Activated T-cell treated with anti-CD3 and anti-CD28 coated beads for 4 hours (primary cell): ENCODE results near the gene PPP1R14B.
A peak's percentile ranks its signal among the peaks of the same experiment; 100 is the strongest.

Experiments used
- DNase-seq: peaks from one replicate; pipeline ENCODE4 v3.0.0-alpha.2; 2020

The PPP1R14B gene

GRCh38 chr11:64245401-64245796, 1.3 kb downstream of the PPP1R14B start:
- DNase-seq = no peak

GRCh38 chr11:64244966-64245365, 1.8 kb downstream of the PPP1R14B start:
- no peak for DNase-seq

DNA sequence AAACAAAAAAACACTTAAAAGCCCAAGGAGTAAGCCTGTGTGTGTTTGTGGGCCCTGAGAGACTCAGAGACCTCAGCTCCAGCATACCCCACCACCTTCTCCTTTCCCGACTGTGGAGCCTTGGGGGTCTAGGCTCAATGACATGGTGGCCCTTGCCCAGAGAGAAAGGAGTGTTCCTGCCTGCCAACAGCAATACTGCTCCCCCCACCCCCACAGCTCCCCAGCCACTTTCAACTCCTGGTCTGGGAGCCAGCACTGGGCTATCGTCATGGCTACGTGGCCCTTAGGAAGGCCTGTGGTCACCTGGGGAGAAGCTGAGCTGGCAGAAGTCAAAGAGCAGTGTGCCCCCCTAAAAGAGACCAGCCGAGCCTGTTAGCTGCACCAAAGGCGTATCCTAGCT, 2.6 kb downstream of the PPP1R14B start:
- DNase-seq = no peak

DNA sequence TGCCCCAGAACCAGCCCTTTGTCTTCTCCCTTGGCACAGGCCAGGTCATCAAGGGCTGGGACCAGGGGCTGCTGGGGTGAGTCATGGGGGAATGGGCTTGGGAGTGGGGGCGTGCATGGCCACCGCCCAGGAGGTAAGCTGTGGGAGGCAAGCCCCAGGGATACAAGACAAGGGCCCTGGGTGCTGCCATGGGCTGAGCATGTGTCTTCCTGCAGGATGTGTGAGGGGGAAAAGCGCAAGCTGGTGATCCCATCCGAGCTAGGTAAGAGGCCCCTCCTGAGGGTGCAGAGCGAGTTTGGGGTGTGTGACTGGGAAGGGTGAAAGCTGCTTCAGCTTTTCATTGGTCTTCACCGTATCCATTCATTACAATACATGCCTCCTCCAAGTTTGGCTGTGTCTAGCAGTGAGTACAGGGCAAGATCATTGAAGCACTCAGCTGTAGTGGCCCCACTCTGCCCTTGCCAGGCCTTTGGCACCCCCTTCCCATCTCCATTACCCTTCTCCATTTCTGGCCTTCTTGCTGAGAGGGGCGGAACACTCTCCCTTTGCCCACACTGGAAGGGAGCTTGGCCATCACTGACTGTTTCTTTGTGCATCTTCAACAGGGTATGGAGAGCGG, 3.4 kb downstream of the PPP1R14B start:
- DNase-seq = no peak

DNA sequence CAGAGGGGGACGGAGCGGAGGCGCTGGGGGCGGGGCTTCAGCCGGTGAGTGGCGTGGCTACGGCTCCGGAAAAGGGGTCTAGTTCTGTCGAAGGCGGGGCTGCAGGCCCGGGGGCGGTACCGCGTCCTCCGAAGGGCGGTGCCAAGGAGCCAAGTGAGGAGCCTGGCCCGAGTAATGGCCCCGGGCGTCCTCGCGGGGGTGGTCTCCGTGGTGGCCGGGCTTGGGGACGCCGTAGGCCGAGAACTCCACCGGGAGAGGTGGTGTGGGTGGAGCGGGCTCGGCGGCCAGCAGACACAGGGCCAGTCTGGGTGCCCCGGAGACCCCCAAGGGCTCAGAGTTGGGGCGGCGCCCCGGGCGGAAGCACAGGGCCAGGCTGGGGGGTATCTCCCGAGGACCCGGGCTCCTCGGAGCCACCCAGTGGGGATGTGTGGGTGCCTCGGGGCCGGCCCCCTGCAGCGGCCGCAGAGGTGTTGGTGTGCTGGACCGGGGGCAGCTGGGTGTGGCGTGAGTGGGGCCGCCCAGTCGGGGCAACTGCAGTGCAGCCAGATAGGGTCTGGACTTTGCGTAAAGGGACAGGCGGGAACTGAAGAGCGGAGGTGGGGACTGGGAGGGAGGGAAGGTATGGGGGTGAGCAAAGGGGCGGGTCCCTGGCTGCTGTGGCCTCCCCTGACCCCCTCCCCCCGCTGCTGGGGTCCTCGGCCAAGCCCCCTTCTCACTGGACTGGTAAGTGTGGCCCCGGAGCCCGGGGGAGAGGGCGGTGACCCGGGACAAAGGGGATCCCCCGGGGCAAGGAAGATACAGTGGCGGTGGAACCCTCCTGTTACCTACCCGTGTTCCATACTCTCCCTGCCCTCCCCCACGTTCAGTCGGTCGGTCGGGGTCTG, 5.0 kb downstream of the PPP1R14B start:
- DNase-seq = no peak

- DNase-seq = peak; percentile 99
Observed at GRCh38 chr11:64241241-64241490, 5.6 kb downstream of the PPP1R14B start.

- DNase-seq = peak; percentile 96
Observed at GRCh38 chr11:64240435-64241240, 6.1 kb downstream of the PPP1R14B start, which contains the start of gene FKBP2. Gene FKBP2 (plus strand): TSS chr11:64241095. CDS start chr11:64242388, 1,293 bp downstream.

- DNase-seq = no peak
Observed at GRCh38 chr11:64239662-64240434, 6.9 kb downstream of the PPP1R14B start.

DNA sequence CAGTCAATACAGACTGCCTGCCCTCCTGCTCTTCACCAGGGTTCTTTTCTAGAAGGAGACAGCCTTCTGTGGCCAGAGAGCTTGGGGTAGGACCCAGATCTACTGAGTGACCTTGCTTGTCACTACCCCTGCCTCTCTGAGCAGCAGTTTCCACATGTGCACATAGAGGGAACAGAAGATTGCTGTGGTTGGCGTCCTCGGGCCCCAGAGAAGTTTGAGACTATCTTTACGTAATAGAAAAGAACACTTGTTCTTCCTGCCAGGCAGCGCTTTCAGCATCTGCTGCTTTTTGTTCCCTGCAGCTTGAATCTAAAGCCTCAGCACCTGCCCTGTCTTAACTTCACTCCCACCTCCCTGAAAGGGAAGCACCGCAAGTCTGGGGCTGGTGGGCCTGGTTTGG, 7.7 kb downstream of the PPP1R14B start:
- no peak for DNase-seq

GRCh38 chr11:64238076-64238475, 8.7 kb downstream of the PPP1R14B start:
- no peak for DNase-seq

GRCh38 chr11:64237484-64237951, 9.2 kb downstream of the PPP1R14B start:
- DNase-seq = no peak

DNA sequence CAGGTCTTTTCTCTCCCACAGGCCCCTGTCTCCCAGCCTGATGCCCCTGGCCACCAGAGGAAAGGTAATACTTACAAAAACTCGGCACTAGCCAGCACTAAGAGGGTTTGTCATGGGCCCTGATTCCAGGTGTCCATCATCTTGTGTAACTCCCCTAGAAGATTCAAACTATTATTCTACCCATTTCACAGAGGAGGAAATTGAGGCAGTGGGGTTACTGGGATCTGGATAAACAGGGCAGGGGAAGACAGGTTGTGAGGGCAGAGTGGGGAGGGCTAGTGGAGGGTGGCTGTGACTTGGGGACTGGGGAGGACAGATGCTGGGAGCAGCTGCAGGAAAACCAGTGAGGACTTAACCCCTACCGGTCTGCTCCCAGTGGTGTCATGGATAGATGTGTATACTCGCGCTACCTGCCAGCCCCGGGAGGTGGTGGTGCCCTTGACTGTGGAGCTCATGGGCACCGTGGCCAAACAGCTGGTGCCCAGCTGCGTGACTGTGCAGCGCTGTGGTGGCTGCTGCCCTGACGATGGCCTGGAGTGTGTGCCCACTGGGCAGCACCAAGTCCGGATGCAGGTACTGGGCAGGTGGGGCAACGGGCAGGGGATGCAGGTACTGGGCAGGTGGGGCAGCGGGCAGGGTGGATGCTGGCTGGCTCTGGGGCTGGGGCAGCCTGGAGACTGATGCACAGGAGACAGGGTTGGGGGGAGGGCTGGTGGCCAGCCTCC, 11.1 kb downstream of the PPP1R14B start:
- no peak for DNase-seq

DNA sequence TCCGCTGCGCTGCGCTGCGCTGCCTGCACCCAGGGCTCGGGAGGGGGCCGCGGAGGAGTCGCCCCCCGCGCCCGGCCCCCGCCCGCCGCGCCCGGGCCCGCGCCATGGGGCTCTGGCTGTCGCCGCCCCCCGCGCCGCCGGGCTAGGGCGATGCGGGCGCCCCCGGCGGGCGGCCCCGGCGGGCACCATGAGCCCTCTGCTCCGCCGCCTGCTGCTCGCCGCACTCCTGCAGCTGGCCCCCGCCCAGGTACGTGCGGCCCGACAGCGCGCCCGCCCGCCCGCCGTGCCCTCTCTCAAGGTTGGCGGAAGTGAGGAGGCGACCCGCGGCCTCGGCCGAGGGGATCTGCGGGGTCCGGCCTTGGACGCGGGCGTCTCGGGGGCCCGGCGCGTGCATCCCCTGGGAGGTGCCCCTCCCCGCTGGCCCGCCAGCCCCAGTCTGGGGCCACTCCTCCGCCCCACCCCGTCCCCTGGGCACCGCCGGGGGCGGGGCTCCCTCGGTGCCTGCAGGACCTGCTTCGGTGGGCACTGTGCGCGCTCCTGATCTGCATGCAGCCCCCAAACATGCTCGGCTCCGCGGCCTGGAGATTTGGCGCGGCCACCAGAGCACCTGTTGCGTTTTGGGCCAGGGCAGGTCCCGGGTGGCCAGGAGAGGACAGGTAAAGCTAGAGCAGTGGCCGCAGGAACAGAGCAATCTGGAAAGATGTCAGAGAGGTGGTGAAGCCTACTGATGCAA, 11.9 kb downstream of the PPP1R14B start:
- no peak for DNase-seq

- DNase-seq = peak; percentile 69
Observed at GRCh38 chr11:64233913-64234586, 12.7 kb downstream of the PPP1R14B start, which contains the start of gene VEGFB. Gene VEGFB (plus strand): TSS chr11:64234584. CDS start chr11:64234834, 250 bp downstream.

DNA sequence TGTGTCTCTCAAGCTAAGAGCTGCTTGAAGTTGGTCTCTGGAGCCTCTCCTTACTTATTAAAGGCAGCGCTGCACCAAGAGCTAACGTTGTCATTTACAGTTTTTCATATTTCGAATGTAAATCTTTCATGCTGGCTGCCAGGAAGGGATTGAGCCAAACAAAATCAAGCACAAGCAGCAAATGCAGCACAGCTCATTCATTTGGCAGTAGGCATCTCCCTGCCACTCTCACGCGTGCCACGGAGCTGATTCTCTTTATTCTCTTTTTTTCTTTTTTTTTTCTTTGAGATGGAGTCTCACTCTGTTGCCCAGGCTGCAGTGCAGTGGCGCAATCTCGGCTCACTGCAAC, 13.8 kb downstream of the PPP1R14B start:
- no peak for DNase-seq

DNA sequence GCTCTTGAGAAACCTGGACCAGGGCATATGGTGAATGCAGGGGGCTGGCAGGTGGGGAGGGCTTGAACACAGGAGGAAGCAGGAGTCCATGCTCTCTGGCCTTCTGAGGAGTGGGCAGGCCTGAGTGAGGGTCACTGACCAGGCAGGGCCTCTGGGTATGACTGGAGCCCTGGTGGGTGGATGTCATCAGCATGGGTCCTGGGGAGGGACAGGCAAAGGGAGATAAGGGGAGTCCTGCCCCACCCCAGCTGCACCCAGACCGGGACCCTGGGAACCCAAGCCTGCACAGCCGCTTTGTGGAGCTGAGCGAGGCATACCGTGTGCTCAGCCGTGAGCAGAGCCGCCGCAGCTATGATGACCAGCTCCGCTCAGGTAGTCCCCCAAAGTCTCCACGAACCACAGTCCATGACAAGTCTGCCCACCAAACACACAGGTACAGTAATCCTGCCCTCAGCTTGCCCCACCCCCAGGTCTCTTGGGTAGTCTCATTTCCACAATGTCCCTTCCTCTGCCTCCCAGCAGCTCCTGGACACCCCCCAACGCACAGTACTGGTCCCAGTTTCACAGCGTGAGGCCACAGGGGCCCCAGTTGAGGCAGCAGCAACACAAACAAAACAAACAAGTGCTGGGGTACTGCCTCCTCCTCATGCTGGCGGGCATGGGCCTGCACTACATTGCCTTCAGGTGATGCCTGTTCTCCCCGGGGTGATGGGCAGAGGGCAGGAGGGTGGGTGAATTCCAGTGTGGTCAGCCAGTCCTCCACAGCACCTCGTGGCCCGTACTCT, 14.4 kb downstream of the PPP1R14B start:
- DNase-seq = no peak

- DNase-seq = no peak
Observed at GRCh38 chr11:64231546-64231945, 15.2 kb downstream of the PPP1R14B start.

DNA sequence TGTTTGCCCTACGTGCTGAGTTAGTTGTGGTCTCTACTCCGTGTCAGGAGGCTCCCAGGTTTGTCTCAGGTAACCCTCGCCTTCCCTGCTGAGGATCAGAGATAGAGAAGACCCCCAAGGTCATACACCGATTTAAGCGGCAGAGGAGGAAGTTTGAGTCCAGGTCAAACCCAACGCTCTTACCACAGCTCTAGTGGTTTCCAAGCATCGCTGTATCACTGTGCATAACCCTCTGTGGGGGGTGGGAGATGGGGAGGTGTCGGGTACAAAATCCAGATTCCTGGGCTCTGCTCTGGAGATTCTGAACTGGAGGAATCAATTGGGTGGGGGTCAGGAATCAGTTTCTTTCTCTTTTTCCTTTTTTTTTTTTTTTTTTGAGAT, 15.8 kb downstream of the PPP1R14B start:
- DNase-seq = no peak

GRCh38 chr11:64230171-64230984, 16.4 kb downstream of the PPP1R14B start, which contains the start of gene DNAJC4:
Gene DNAJC4 (plus strand): TSS chr11:64230548. CDS start chr11:64230855, 307 bp downstream.
- DNase-seq = peak; percentile 75
